ENCODE measurements around the gene FAM151B. TPM values are rescaled to one million over a fixed set of nuclear protein-coding genes. Genes with fewer than 3 reads are reported as not detected.

FAM151B gene, protein sequence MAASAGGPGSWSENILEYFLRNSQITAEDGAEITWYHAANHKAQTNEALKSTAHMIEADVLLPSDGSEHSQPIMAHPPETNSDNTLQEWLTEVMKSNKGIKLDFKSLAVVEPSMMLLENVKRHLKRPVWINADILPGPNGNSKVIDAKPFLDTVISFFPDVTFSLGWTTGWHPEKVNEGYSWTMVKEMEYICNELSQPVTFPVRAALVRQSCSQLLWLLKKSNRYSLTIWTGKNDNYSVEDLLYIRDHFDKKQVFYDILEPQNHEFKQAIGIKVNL
- total RNA-seq (1 to 10 TPM; 2.5 to 6.5 TPM), polyA plus RNA-seq (1 to 10 TPM; 1.1 to 1.3 TPM)
- long read RNA-seq, donor 1, result 0 reads
- long read RNA-seq, donor 2, partial matches to known transcripts, result 0 of 1 reads
- long read RNA-seq, donor 2, other reads (novel, unspliced or antisense), result 0 of 1 reads
- long read RNA-seq, donor 3, result 0 reads
- long read RNA-seq, donor 4, result 0 reads
- long read RNA-seq, donor 5, partial matches to known transcripts, result 0 of 2 reads
- long read RNA-seq, donor 5, other reads (novel, unspliced or antisense), result 0 of 2 reads

DNA sequence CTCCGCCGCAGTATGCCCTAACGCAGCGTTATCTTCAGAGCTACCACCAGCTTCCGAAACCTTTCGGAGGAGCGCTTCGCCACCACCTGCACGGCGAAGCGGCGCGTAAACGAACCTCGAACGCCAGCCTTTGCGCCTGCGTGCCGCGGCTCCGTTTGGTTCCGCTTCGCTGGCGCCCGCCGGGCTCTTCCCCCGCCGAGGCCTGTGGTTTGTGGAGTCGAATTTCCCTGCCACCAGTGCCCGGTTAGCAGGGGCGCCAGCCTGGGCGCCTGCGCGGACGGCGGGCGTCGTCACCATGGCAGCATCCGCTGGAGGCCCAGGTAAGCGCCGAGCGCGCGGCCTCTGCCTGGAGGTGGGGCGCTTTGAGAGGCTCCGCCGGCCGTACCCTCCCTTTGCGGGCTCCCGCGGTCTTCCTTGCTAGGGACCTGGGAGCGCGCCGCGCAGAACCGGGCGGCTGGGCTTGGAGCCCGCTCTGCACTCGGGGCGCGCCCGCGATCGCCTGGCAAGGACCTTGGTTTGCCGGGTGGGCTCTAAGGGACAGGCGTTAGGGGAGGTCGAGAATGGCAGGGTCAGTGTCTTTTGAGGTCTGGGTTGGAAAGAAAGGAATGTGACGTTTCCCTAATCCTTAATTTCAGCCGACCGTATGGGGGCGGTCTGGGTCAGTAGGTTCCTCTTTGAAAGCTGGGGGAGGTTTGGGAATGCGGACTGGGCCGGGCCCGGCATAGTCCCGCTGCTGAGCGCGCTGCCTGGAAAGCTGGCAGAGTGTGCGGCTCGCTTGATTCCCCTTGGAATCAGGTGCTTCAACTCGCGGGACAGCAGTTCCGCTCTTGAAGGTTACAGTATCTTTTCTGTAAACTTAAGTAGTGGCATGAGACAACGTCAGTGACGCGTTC lies at the start of gene FAM151B:
Gene FAM151B, plus strand, starts transcription at position 272 of the 893 bp plus-strand sequence. Its CDS starts 24 bp downstream, at position 296.
- peak within 1 kb of the TSS; percentile 63 to 90 for H3K27ac ChIP-seq (ENCODE audit: low read depth in 1 of 2, low read length in 1 of 2)
- peak within 1 kb of the TSS; percentile 68 for H3K4me3 ChIP-seq
- ATAC-seq (ENCODE audit: insufficient read depth, low FRiP score) (peak; percentile 92), DNase-seq (peak; percentile 86 to 93 (median 90))
- H3K9me3 ChIP-seq (ENCODE audit: control insufficient read depth in 4 of 4, insufficient read depth in 3 of 4, low read length in 3 of 4), result peaks cover 0 to 4% (median under 1%) of the 10 kb centered on the region in 4 donors
- 0 to 1% methylated on average over 84 to 85 of the region's 85 CpGs for WGBS, 2 donors
- TF ChIP-seq, protein P1, sequence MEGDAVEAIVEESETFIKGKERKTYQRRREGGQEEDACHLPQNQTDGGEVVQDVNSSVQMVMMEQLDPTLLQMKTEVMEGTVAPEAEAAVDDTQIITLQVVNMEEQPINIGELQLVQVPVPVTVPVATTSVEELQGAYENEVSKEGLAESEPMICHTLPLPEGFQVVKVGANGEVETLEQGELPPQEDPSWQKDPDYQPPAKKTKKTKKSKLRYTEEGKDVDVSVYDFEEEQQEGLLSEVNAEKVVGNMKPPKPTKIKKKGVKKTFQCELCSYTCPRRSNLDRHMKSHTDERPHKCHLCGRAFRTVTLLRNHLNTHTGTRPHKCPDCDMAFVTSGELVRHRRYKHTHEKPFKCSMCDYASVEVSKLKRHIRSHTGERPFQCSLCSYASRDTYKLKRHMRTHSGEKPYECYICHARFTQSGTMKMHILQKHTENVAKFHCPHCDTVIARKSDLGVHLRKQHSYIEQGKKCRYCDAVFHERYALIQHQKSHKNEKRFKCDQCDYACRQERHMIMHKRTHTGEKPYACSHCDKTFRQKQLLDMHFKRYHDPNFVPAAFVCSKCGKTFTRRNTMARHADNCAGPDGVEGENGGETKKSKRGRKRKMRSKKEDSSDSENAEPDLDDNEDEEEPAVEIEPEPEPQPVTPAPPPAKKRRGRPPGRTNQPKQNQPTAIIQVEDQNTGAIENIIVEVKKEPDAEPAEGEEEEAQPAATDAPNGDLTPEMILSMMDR (IDR thresholded peaks at IDR 0.05; ENCODE audit: control extremely low read depth, extremely low read depth), result no peak
- peaks cover 0 to 6% (median 3%) of the 10 kb centered on the region in 4 donors for H3K36me3 ChIP-seq (ENCODE audit: control insufficient read depth in 4 of 4, insufficient read depth in 4 of 4, low read length in 4 of 4)
- peaks cover 0 to 4% (median 0%) of the 10 kb centered on the region in 5 donors for H3K4me1 ChIP-seq (ENCODE audit: control insufficient read depth in 5 of 5, insufficient read depth in 5 of 5, low read length in 5 of 5)
- peak within 1 kb of the TSS; percentile 63 to 92 for H3K9ac ChIP-seq (ENCODE audit: insufficient read depth in 1 of 2, low read length in 2 of 2)
- H3K27me3 ChIP-seq (ENCODE audit: control insufficient read depth in 3 of 3, insufficient read depth in 3 of 3, low read length in 2 of 3), result no peaks in the 10 kb centered on the region

DNA sequence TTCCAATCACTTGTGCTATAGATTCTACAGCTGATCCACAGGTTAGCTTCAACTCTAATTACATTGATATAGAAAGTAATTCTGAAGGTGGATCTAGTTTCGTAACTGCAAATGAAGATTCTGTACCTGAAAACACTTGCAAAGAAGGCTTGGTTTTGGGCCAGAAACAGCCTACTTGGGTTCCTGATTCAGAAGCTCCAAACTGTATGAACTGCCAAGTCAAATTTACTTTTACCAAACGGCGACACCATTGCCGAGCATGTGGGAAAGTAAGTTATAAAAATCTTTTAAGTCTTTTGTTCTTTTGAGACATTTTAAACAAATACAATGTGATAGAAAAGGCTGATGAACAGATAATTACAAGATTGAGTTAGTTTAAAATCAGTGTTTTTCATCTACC lies 49.2 kb upstream of the FAM151B start:
- no peaks in the 10 kb centered on the region for H3K9me3 ChIP-seq (ENCODE audit: control insufficient read depth in 4 of 4, insufficient read depth in 3 of 4, low read length in 3 of 4)
- no peak for DNase-seq
- TF ChIP-seq, protein P1 (IDR thresholded peaks at IDR 0.05; ENCODE audit: control extremely low read depth, extremely low read depth), result no peak
- 75 to 90% methylated on average over 4 of the region's 4 CpGs for WGBS, 2 donors
- H3K36me3 ChIP-seq (ENCODE audit: control insufficient read depth in 4 of 4, insufficient read depth in 4 of 4, low read length in 4 of 4), result peaks cover 9 to 30% (median 23%) of the 10 kb centered on the region in 4 donors
- H3K9ac ChIP-seq (ENCODE audit: insufficient read depth in 1 of 2, low read length in 2 of 2), result no peak overlapping the region
- ATAC-seq (ENCODE audit: insufficient read depth, low FRiP score), result no peak
- H3K27me3 ChIP-seq (ENCODE audit: control insufficient read depth in 3 of 3, insufficient read depth in 3 of 3, low read length in 2 of 3), result no peaks in the 10 kb centered on the region
- H3K4me1 ChIP-seq (ENCODE audit: control insufficient read depth in 5 of 5, insufficient read depth in 5 of 5, low read length in 5 of 5), result no peaks in the 10 kb centered on the region
- no peak overlapping the region for H3K27ac ChIP-seq (ENCODE audit: low read depth in 1 of 2, low read length in 1 of 2)
- no peak overlapping the region for H3K4me3 ChIP-seq

DNA sequence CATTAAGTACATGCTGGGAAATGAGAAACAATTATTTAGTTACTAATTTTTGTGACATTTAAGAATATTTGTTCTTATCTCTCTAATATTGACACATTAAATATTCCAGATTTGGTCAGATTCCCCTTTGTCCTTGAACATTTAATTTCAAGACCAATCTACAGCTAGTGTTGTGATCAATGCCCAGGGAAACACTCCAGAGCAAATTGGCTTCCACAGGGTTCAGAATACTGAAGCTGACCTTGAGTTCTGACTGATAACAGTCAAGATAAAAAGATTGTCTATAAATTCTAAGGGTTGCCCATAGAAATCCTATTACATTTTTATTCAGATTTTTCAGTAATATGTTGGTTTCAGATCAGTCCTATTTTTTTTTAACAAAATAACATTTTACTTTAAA lies 48.7 kb upstream of the FAM151B start:
- H3K27ac ChIP-seq (ENCODE audit: low read depth in 1 of 2, low read length in 1 of 2), result no peak overlapping the region
- H3K9me3 ChIP-seq (ENCODE audit: control insufficient read depth in 4 of 4, insufficient read depth in 3 of 4, low read length in 3 of 4), result no peaks in the 10 kb centered on the region
- H3K4me1 ChIP-seq (ENCODE audit: control insufficient read depth in 5 of 5, insufficient read depth in 5 of 5, low read length in 5 of 5), result no peaks in the 10 kb centered on the region
- TF ChIP-seq, protein P1 (IDR thresholded peaks at IDR 0.05; ENCODE audit: control extremely low read depth, extremely low read depth), result no peak
- H3K27me3 ChIP-seq (ENCODE audit: control insufficient read depth in 3 of 3, insufficient read depth in 3 of 3, low read length in 2 of 3), result no peaks in the 10 kb centered on the region
- no peak overlapping the region for H3K4me3 ChIP-seq
- DNase-seq, result no peak
- no peak overlapping the region for H3K9ac ChIP-seq (ENCODE audit: insufficient read depth in 1 of 2, low read length in 2 of 2)
- peaks cover 9 to 30% (median 25%) of the 10 kb centered on the region in 4 donors for H3K36me3 ChIP-seq (ENCODE audit: control insufficient read depth in 4 of 4, insufficient read depth in 4 of 4, low read length in 4 of 4)
- ATAC-seq (ENCODE audit: insufficient read depth, low FRiP score), result no peak

Data from lung (tissue), 16 donors.